AG09319 (cell line): ENCODE measurements around the gene ELF2.
A peak's percentile ranks its signal among the peaks of the same experiment; 100 is the strongest.

ENCODE experiments used
- DNase-seq: peaks from one replicate; pipeline ENCODE4 v3.0.0-alpha.2; 2010; ENCODE audit warnings: low read depth; ENCODE audit errors: extremely low read depth
- TF ChIP-seq, protein P1 (sequence below): IDR thresholded peaks from 2 replicates; pipeline ENCODE4 v1.5.1; 2011; ENCODE audit warnings: low read depth, mild to moderate bottlenecking, inconsistent platforms, low read length, moderate library complexity

ELF2 gene

DNA sequence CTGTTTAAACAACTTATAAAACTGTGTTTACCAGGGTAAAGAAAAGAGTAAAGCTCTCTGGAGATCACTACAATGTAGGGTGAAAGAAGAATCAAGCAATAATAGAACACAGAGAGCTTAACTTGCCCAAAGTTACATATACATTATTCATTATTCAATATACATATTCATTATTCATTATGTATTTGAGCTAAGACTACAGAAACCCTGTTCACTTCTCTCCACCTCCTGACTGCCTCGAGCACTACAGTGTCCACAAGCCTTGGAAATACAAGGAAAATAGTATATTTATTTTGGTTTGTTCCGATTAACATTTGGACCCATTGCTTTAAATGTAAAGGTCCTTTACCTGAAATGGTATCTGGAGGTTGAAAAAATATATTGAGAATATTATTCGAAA lies 35.9 kb upstream of the ELF2 start:
- DNase-seq, result no peak
- TF ChIP-seq, protein P1, sequence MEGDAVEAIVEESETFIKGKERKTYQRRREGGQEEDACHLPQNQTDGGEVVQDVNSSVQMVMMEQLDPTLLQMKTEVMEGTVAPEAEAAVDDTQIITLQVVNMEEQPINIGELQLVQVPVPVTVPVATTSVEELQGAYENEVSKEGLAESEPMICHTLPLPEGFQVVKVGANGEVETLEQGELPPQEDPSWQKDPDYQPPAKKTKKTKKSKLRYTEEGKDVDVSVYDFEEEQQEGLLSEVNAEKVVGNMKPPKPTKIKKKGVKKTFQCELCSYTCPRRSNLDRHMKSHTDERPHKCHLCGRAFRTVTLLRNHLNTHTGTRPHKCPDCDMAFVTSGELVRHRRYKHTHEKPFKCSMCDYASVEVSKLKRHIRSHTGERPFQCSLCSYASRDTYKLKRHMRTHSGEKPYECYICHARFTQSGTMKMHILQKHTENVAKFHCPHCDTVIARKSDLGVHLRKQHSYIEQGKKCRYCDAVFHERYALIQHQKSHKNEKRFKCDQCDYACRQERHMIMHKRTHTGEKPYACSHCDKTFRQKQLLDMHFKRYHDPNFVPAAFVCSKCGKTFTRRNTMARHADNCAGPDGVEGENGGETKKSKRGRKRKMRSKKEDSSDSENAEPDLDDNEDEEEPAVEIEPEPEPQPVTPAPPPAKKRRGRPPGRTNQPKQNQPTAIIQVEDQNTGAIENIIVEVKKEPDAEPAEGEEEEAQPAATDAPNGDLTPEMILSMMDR, result no peak

- TF ChIP-seq, protein P1, result no peak
- no peak for DNase-seq
These were observed 33.5 kb upstream of the ELF2 start for GRCh38 chr4:139210486-139210885.

- TF ChIP-seq, protein P1, result no peak
- no peak for DNase-seq
These were observed 32.5 kb upstream of the ELF2 start for GRCh38 chr4:139209470-139210063.

GRCh38 chr4:139208404-139208945 lies 31.5 kb upstream of the ELF2 start:
- DNase-seq, result peak; percentile 92
- TF ChIP-seq, protein P1, result no peak; the same call in 1 of the 2 replicates

- TF ChIP-seq, protein P1, result no peak
- DNase-seq, result no peak
These were observed 30.9 kb upstream of the ELF2 start for GRCh38 chr4:139207873-139208403.

GRCh38 chr4:139207247-139207646 lies 30.2 kb upstream of the ELF2 start:
- TF ChIP-seq, protein P1, result no peak
- no peak for DNase-seq

- DNase-seq, result no peak
- TF ChIP-seq, protein P1, result no peak
These were observed 26.0 kb upstream of the ELF2 start for GRCh38 chr4:139202991-139203390.
